IMR-90 (cell line): ENCODE data around the gene BRS3. TPM values are rescaled to one million over a fixed set of nuclear protein-coding genes. Genes with fewer than 3 reads are reported as not detected.

Experiments used
- ATAC-seq: fragments of 200-7000 bp; cut with Tn5 transposase; 2 replicates; pipeline ENCODE4 v1.9.1; 2020; ENCODE audit warnings: low read depth, mild to moderate bottlenecking, moderate library complexity
- BruUV-seq: library from RNA; stranded (reverse); fragments of 400-500 nt; replicated peaks from 2 replicates; lab custom pipeline; 2021; lab: Mats Ljungman, UMichigan
- CTCF ChIA-PET: fragments of 300-600 bp; formaldehyde crosslinking; extraction: SDS; loops from one replicate; lab custom pipeline; 2021; ENCODE audit warnings: antibody characterized with exemption; lab: Yijun Ruan, JAX
- POLR2A ChIA-PET: fragments of 300-600 bp; sonication (Branson Sonifier 250); formaldehyde crosslinking; loops from one replicate; lab custom pipeline; 2022; ENCODE audit warnings: antibody characterized with exemption; ENCODE audit not compliant: unreplicated experiment; lab: Charles Lee
- DNase-seq: peaks from one replicate; pipeline ENCODE4 v3.0.0; 2013
- H2AFZ ChIP-seq: replicated peaks from 2 replicates; pipeline ENCODE3; 2013; ENCODE audit warnings: low read length, mild to moderate bottlenecking; ENCODE audit not compliant: poor library complexity
- H2AK5ac ChIP-seq: 2 replicates; pipeline ENCODE4 v1.6.1; 2013; ENCODE audit warnings: low read depth, low read length, inconsistent platforms
- H2AK9ac ChIP-seq: replicated peaks from 2 replicates; pipeline ENCODE3; 2013; ENCODE audit warnings: mild to moderate bottlenecking, low read depth, low read length, moderate library complexity; ENCODE audit not compliant: poor library complexity
- H2BK120ac ChIP-seq: 2 replicates; pipeline ENCODE4 v1.6.1; 2013; ENCODE audit warnings: low read depth, low read length, inconsistent platforms
- H2BK15ac ChIP-seq: 3 replicates; pipeline ENCODE4 v1.6.1; 2013; ENCODE audit warnings: low read depth, low read length, inconsistent platforms
- H2BK20ac ChIP-seq: 2 replicates; pipeline ENCODE4 v1.6.1; 2013; ENCODE audit warnings: low read depth, mild to moderate bottlenecking, inconsistent platforms, low read length, moderate library complexity
- H2BK5ac ChIP-seq: 2 replicates; pipeline ENCODE4 v1.6.1; 2013; ENCODE audit warnings: mild to moderate bottlenecking, low read depth, low read length, inconsistent platforms; ENCODE audit not compliant: poor library complexity, severe bottlenecking
- H3K14ac ChIP-seq: replicated peaks from 2 replicates; pipeline ENCODE4 v1.6.1; 2013; ENCODE audit warnings: low read depth, low read length, inconsistent platforms
- H3K18ac ChIP-seq: 2 replicates; pipeline ENCODE4 v1.6.1; 2013; ENCODE audit warnings: low read depth, low read length, control low read depth
- H3K23ac ChIP-seq: 2 replicates; pipeline ENCODE4 v1.6.1; 2013; ENCODE audit warnings: low read depth, low read length, inconsistent platforms
- H3K27ac ChIP-seq: 2 replicates; pipeline ENCODE4 v1.5.1; 2013; ENCODE audit warnings: mild to moderate bottlenecking, control low read depth, low read length; ENCODE audit not compliant: insufficient read depth
- H3K27me3 ChIP-seq: 2 replicates; pipeline ENCODE4 v1.6.1; 2013; ENCODE audit warnings: low read length; ENCODE audit not compliant: control insufficient read depth, insufficient read depth
- H3K36me3 ChIP-seq: 2 replicates; pipeline ENCODE4 v1.6.1; 2013; ENCODE audit warnings: low read length, mixed read lengths; ENCODE audit not compliant: control insufficient read depth, insufficient read depth
- H3K4ac ChIP-seq: 2 replicates; pipeline ENCODE4 v1.6.1; 2013; ENCODE audit warnings: low read depth, low read length, inconsistent platforms
- H3K4me1 ChIP-seq: 2 replicates; pipeline ENCODE4 v1.6.1; 2013; ENCODE audit warnings: low read length, mixed read lengths; ENCODE audit not compliant: control insufficient read depth, insufficient read depth
- H3K4me2 ChIP-seq: 2 replicates; pipeline ENCODE4 v1.6.1; 2013; ENCODE audit warnings: low read depth, mild to moderate bottlenecking, control low read depth, low read length, moderate library complexity
- H3K4me3 ChIP-seq: 2 replicates; pipeline ENCODE4 v1.5.1; 2013; ENCODE audit warnings: low read depth, mild to moderate bottlenecking, control low read depth, low read length, moderate library complexity; ENCODE audit not compliant: insufficient read depth
- H3K56ac ChIP-seq: 2 replicates; pipeline ENCODE4 v1.6.1; 2013; ENCODE audit warnings: low read length, inconsistent platforms; ENCODE audit not compliant: insufficient read depth; ENCODE audit errors: extremely low read depth
- H3K79me1 ChIP-seq, 2 experiments: 2 replicates each; pipeline ENCODE4 v1.6.1; 2013; ENCODE audit warnings: low read length in 2 of 2, inconsistent platforms in 1 of 2, low read depth in 1 of 2
- H3K9ac ChIP-seq: 2 replicates; pipeline ENCODE4 v1.6.1; 2013; ENCODE audit warnings: low read depth, low read length, control low read depth
- H3K9me1 ChIP-seq: 2 replicates; pipeline ENCODE4 v1.6.1; 2013; ENCODE audit warnings: low read length, inconsistent platforms; ENCODE audit not compliant: insufficient read depth
- H3K9me3 ChIP-seq: 2 replicates; pipeline ENCODE4 v1.6.1; 2013; ENCODE audit warnings: low read length; ENCODE audit not compliant: control insufficient read depth, insufficient read depth
- H4K20me1 ChIP-seq: 2 replicates; pipeline ENCODE4 v1.6.1; 2013; ENCODE audit warnings: low read length, inconsistent platforms; ENCODE audit not compliant: insufficient read depth
- H4K5ac ChIP-seq: 2 replicates; pipeline ENCODE4 v1.6.1; 2013; ENCODE audit warnings: mild to moderate bottlenecking, low read depth, low read length, control low read depth
- H4K8ac ChIP-seq, 2 experiments: 2 replicates each; pipeline ENCODE4 v1.6.1; 2013; ENCODE audit warnings: low read depth in 2 of 2, low read length in 2 of 2, control low read depth in 1 of 2, inconsistent platforms in 1 of 2
- H4K91ac ChIP-seq: 2 replicates; pipeline ENCODE4 v1.6.1; 2013; ENCODE audit warnings: low read depth, low read length, inconsistent platforms; ENCODE audit not compliant: insufficient read depth
- BHLHE40 ChIP-seq: fragments of 150-350 bp; IDR thresholded peaks from 2 replicates; pipeline ENCODE4 v1.6.1; 2016; ENCODE audit warnings: mild to moderate bottlenecking, low read depth, low read length
- CEBPB ChIP-seq: IDR thresholded peaks from 2 replicates; pipeline ENCODE4 v1.6.1; 2012; ENCODE audit warnings: low read depth, low read length, improper control_type of control experiment
- CHD1 ChIP-seq: IDR thresholded peaks from 2 replicates; pipeline ENCODE4 v1.6.1; 2012; ENCODE audit warnings: low read depth, low read length, improper control_type of control experiment
- FOS ChIP-seq: fragments of 150-350 bp; IDR thresholded peaks from 2 replicates; pipeline ENCODE4 v1.6.1; 2016; ENCODE audit warnings: low read depth, low read length
- NFE2L2 ChIP-seq: fragments of 150-350 bp; IDR thresholded peaks from 2 replicates; pipeline ENCODE4 v1.6.1; 2016; ENCODE audit warnings: low read depth, mild to moderate bottlenecking, low read length
- POLR2A ChIP-seq: IDR thresholded peaks from 2 replicates; pipeline ENCODE4 v1.6.1; 2012; ENCODE audit warnings: mild to moderate bottlenecking, low read depth, low read length
- RAD21 ChIP-seq: IDR thresholded peaks from 2 replicates; pipeline ENCODE4 v1.6.1; 2012; ENCODE audit warnings: low read length, improper control_type of control experiment
- SMC3 ChIP-seq: fragments of 150-350 bp; IDR thresholded peaks from 2 replicates; pipeline ENCODE4 v1.6.1; 2016; ENCODE audit warnings: low read depth, mild to moderate bottlenecking, antibody characterized with exemption, low read length, moderate library complexity
- WGBS, 2 experiments: methylation state at CpG; one replicate each; pipeline versions ENCODE4 v1.1.5 to v1.1.7; 2013; ENCODE audit warnings: missing lambda C conversion rate in 2 of 2; ENCODE audit not compliant: insufficient read length in 1 of 2; ENCODE audit errors: extremely low coverage in 2 of 2; 5-methylcytosine and 5-hydroxymethylcytosine counted together
- dilution Hi-C: fragments of 300-500 bp; cut with HindIII; formaldehyde crosslinking; loops from one replicate; pipeline ENCODE4 v1.14.3; 2018; ENCODE audit warnings: low sequenced_read_pairs; ENCODE audit not compliant: unreplicated experiment
- in situ Hi-C: fragments of 300-500 bp; cut with MboI; formaldehyde crosslinking; loops from 3 replicates; pipeline ENCODE4 v1.14.3; 2019; ENCODE audit warnings: low sequenced_read_pairs, inconsistent platforms, mixed read lengths
- intact Hi-C: fragments of 100-400 bp; cut with micrococcal nuclease; formaldehyde crosslinking; loops from 2 replicates; pipeline ENCODE4 v1.10.0; 2022
- polyA plus RNA-seq, 3 experiments: library from polyadenylated mRNA; depleted of rRNA; stranded (reverse); fragments of >200 nt; gene quantifications; 2 replicates each; pipeline ENCODE4 v1.2.3, GENCODE V29; 2012; ENCODE audit warnings: low replicate concordance in 1 of 3
- total RNA-seq: library from RNA; depleted of rRNA; stranded (reverse); fragments of >200 nt; gene quantifications from 2 replicates; pipeline ENCODE4 v1.2.3, GENCODE V29; 2012
- TF ChIP-seq, protein P1 (sequence below): fragments of 150-350 bp; IDR thresholded peaks from 2 replicates; pipeline ENCODE4 v1.6.1; 2016; ENCODE audit warnings: low read depth, mild to moderate bottlenecking, low read length, moderate library complexity, borderline replicate concordance
- TF ChIP-seq, protein P2 (sequence below): conservative IDR thresholded peaks from 2 replicates; pipeline ENCODE4 v1.5.1; 2012; ENCODE audit warnings: mild to moderate bottlenecking, low read depth, low read length, improper control_type of control experiment
- TF ChIP-seq, protein P3 (sequence below): fragments of 150-350 bp; IDR thresholded peaks from 2 replicates; pipeline ENCODE4 v1.6.1; 2017; ENCODE audit warnings: mild to moderate bottlenecking, antibody characterized with exemption, low read length, low read depth

BRS3 gene
- total and polyA plus RNA-seq, 2 of the 4 experiments (the other 2 are of a cell fraction): not detected

DNA sequence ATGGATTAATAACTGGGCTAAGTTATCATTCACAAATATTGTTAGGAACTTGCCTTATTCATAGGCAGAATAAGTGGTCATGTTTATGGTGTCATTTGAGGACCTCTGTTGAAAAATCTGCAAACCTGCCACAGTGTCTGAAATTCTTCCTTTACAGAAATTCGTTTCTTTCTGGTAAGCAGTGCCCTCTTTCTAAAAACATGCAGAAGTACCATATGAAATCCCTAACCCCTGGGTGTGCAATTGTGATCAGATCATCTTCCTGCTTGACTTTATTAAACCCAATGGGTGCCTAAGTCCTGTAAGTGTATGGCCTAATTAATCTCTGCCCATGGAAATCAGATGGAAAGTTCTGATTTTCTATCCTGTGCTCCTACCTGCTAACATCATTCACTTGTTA is 5.3 kb downstream of the BRS3 start:
- Histone ChIP-seq H3K14ac (no peak overlapping the region), H3K18ac (no peak overlapping the region), H4K91ac (no peak overlapping the region), H3K36me3 (no peaks in the 10 kb centered on the region), H2AK5ac (no peak overlapping the region), H2BK20ac (no peak overlapping the region), H2BK120ac (no peak overlapping the region), H3K4ac (no peak overlapping the region), H3K4me1 (no peaks in the 10 kb centered on the region), H3K9ac (no peak overlapping the region), H4K8ac (no peak overlapping the region), H3K27ac (no peak overlapping the region), H3K23ac (no peak overlapping the region), H2BK5ac (no peak overlapping the region), H3K27me3 (peaks cover 8% of the 10 kb centered on the region), H3K4me3 (no peak overlapping the region), H3K56ac (no peak overlapping the region), H4K5ac (no peak overlapping the region), H2AFZ (no peak overlapping the region), H4K20me1 (peaks cover 2% of the 10 kb centered on the region), H3K9me1 (0 out of 2 replicates have a peak, but pooled peaks cover 3% of the 10 kb centered on the region), H2AK9ac (no peak overlapping the region), H3K9me3 (no peaks in the 10 kb centered on the region), H3K79me1 (no peaks in the 10 kb centered on the region), H3K4me2 (no peak overlapping the region), H2BK15ac (no peak overlapping the region)
- DNase-seq: no peak
- BruUV-seq: no TSS peak
- in situ Hi-C loops: loop anchor here (25.0 kb wide), 1 partner anchor 506 kb away; the partner anchor contains the start of gene SLC9A6
- ChIA-PET CTCF (no interaction called here), POLR2A (no interaction called here)
- WGBS, 2 experiments: no CpG with 5 or more reads among the region's 1 CpG
- intact Hi-C loops: loop anchor here (10.0 kb wide), 1 partner anchor 442 kb away; no protein-coding TSS in a partner anchor
- dilution Hi-C loops: no loop called here
- ATAC-seq: no peak
- no peak for TF ChIP-seq NFE2L2
- no peak for TF ChIP-seq BHLHE40
- no peak for TF ChIP-seq RAD21
- no peak for TF ChIP-seq POLR2A
- TF ChIP-seq, protein P1, sequence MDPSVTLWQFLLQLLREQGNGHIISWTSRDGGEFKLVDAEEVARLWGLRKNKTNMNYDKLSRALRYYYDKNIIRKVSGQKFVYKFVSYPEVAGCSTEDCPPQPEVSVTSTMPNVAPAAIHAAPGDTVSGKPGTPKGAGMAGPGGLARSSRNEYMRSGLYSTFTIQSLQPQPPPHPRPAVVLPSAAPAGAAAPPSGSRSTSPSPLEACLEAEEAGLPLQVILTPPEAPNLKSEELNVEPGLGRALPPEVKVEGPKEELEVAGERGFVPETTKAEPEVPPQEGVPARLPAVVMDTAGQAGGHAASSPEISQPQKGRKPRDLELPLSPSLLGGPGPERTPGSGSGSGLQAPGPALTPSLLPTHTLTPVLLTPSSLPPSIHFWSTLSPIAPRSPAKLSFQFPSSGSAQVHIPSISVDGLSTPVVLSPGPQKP: no peak
- TF ChIP-seq, protein P2, sequence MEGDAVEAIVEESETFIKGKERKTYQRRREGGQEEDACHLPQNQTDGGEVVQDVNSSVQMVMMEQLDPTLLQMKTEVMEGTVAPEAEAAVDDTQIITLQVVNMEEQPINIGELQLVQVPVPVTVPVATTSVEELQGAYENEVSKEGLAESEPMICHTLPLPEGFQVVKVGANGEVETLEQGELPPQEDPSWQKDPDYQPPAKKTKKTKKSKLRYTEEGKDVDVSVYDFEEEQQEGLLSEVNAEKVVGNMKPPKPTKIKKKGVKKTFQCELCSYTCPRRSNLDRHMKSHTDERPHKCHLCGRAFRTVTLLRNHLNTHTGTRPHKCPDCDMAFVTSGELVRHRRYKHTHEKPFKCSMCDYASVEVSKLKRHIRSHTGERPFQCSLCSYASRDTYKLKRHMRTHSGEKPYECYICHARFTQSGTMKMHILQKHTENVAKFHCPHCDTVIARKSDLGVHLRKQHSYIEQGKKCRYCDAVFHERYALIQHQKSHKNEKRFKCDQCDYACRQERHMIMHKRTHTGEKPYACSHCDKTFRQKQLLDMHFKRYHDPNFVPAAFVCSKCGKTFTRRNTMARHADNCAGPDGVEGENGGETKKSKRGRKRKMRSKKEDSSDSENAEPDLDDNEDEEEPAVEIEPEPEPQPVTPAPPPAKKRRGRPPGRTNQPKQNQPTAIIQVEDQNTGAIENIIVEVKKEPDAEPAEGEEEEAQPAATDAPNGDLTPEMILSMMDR: no peak
- TF ChIP-seq SMC3: no peak
- TF ChIP-seq, protein P3, sequence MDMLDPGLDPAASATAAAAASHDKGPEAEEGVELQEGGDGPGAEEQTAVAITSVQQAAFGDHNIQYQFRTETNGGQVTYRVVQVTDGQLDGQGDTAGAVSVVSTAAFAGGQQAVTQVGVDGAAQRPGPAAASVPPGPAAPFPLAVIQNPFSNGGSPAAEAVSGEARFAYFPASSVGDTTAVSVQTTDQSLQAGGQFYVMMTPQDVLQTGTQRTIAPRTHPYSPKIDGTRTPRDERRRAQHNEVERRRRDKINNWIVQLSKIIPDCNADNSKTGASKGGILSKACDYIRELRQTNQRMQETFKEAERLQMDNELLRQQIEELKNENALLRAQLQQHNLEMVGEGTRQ: no peak
- no peak for TF ChIP-seq CEBPB
- no peak for TF ChIP-seq CHD1
- TF ChIP-seq FOS: no peak
